ENCODE results near the gene OGFOD3.
"Not testable (repeated sequence)": the region's sequence is repeated elsewhere in the genome, so short reads cannot be mapped to it uniquely, and the experiment has no call there.

The OGFOD3 gene

GRCh38 chr17:82418001-82418986 lies at the start of gene OGFOD3, which contains the start of gene HEXD:
OGFOD3 (minus strand) TSS chr17:82418586; CDS start chr17:82418485, 101 bp downstream.
HEXD (plus strand) TSS chr17:82418347; CDS start chr17:82419800, 1,453 bp downstream.
- Histone ChIP-seq H3K9ac (ENCODE audit: low read depth in 1 of 2, low read length in 2 of 2) (peak within 1 kb of the TSS; percentile 91 to 93), H3K27me3 (ENCODE audit: control insufficient read depth in 2 of 2, insufficient read depth in 2 of 2, low read length in 2 of 2) (no peaks in the 10 kb centered on the region), H3K27ac (ENCODE audit: low read depth in 2 of 2, low read length in 2 of 2) (peak within 1 kb of the TSS; percentile 91 to 94), H3K4me1 (ENCODE audit: control insufficient read depth in 2 of 2, insufficient read depth in 2 of 2, low read length in 2 of 2) (peaks cover 4 to 8% of the 10 kb centered on the region in 2 donors), H3K9me3 (ENCODE audit: control insufficient read depth in 2 of 2, low read length in 2 of 2) (no peaks in the 10 kb centered on the region), H3K36me3 (ENCODE audit: control insufficient read depth in 2 of 2, insufficient read depth in 2 of 2, low read length in 2 of 2) (peaks cover 0 to 9% of the 10 kb centered on the region in 2 donors), H3K4me3 (ENCODE audit: low read length in 2 of 2) (peak within 1 kb of the TSS; percentile 74 to 94)

- Histone ChIP-seq H3K9ac (ENCODE audit: low read depth in 1 of 2, low read length in 2 of 2) (no peak overlapping the region), H3K36me3 (ENCODE audit: control insufficient read depth in 2 of 2, insufficient read depth in 2 of 2, low read length in 2 of 2) (peaks cover 41 to 65% of the 10 kb centered on the region in 2 donors), H3K27ac (ENCODE audit: low read depth in 2 of 2, low read length in 2 of 2) (no peak overlapping the region), H3K4me3 (ENCODE audit: low read length in 2 of 2) (no peak overlapping the region), H3K9me3 (ENCODE audit: control insufficient read depth in 2 of 2, low read length in 2 of 2) (no peaks in the 10 kb centered on the region), H3K4me1 (ENCODE audit: control insufficient read depth in 2 of 2, insufficient read depth in 2 of 2, low read length in 2 of 2) (no peaks in the 10 kb centered on the region), H3K27me3 (ENCODE audit: control insufficient read depth in 2 of 2, insufficient read depth in 2 of 2, low read length in 2 of 2) (no peaks in the 10 kb centered on the region)
Observed at GRCh38 chr17:82465023-82465603, 46.7 kb upstream of the OGFOD3 start.

GRCh38 chr17:82464567-82464929 lies 46.2 kb upstream of the OGFOD3 start:
- Histone ChIP-seq H3K27me3 (ENCODE audit: control insufficient read depth in 2 of 2, insufficient read depth in 2 of 2, low read length in 2 of 2) (no peaks in the 10 kb centered on the region), H3K27ac (ENCODE audit: low read depth in 2 of 2, low read length in 2 of 2) (no peak overlapping the region), H3K9ac (ENCODE audit: low read depth in 1 of 2, low read length in 2 of 2) (no peak overlapping the region), H3K9me3 (ENCODE audit: control insufficient read depth in 2 of 2, low read length in 2 of 2) (no peaks in the 10 kb centered on the region), H3K4me3 (ENCODE audit: low read length in 2 of 2) (no peak overlapping the region), H3K4me1 (ENCODE audit: control insufficient read depth in 2 of 2, insufficient read depth in 2 of 2, low read length in 2 of 2) (peaks cover 1 to 4% of the 10 kb centered on the region in 2 donors), H3K36me3 (ENCODE audit: control insufficient read depth in 2 of 2, insufficient read depth in 2 of 2, low read length in 2 of 2) (peaks cover 38 to 62% of the 10 kb centered on the region in 2 donors)

- H3K36me3 ChIP-seq (ENCODE audit: control insufficient read depth in 2 of 2, insufficient read depth in 2 of 2, low read length in 2 of 2) = peaks cover 35 to 58% of the 10 kb centered on the region in 2 donors
- no peaks in the 10 kb centered on the region for H3K27me3 ChIP-seq (ENCODE audit: control insufficient read depth in 2 of 2, insufficient read depth in 2 of 2, low read length in 2 of 2)
- H3K9ac ChIP-seq (ENCODE audit: low read depth in 1 of 2, low read length in 2 of 2) = no peak overlapping the region
- peaks cover 6 to 9% of the 10 kb centered on the region in 2 donors for H3K4me1 ChIP-seq (ENCODE audit: control insufficient read depth in 2 of 2, insufficient read depth in 2 of 2, low read length in 2 of 2)
- no peaks in the 10 kb centered on the region for H3K9me3 ChIP-seq (ENCODE audit: control insufficient read depth in 2 of 2, low read length in 2 of 2)
- no peak overlapping the region for H3K27ac ChIP-seq (ENCODE audit: low read depth in 2 of 2, low read length in 2 of 2)
- no peak overlapping the region for H3K4me3 ChIP-seq (ENCODE audit: low read length in 2 of 2)
Observed at GRCh38 chr17:82463925-82464566, 45.7 kb upstream of the OGFOD3 start.

- no peaks in the 10 kb centered on the region for H3K27me3 ChIP-seq (ENCODE audit: control insufficient read depth in 2 of 2, insufficient read depth in 2 of 2, low read length in 2 of 2)
- H3K4me1 ChIP-seq (ENCODE audit: control insufficient read depth in 2 of 2, insufficient read depth in 2 of 2, low read length in 2 of 2) = peaks cover 8 to 9% of the 10 kb centered on the region in 2 donors
- no peak overlapping the region for H3K9ac ChIP-seq (ENCODE audit: low read depth in 1 of 2, low read length in 2 of 2)
- no peaks in the 10 kb centered on the region for H3K9me3 ChIP-seq (ENCODE audit: control insufficient read depth in 2 of 2, low read length in 2 of 2)
- H3K27ac ChIP-seq (ENCODE audit: low read depth in 2 of 2, low read length in 2 of 2) = no peak overlapping the region
- no peak overlapping the region for H3K4me3 ChIP-seq (ENCODE audit: low read length in 2 of 2)
- peaks cover 28 to 53% of the 10 kb centered on the region in 2 donors for H3K36me3 ChIP-seq (ENCODE audit: control insufficient read depth in 2 of 2, insufficient read depth in 2 of 2, low read length in 2 of 2)
Observed at GRCh38 chr17:82463391-82463790, 45.0 kb upstream of the OGFOD3 start.

GRCh38 chr17:82461827-82462524 lies 43.6 kb upstream of the OGFOD3 start:
- Histone ChIP-seq H3K9me3 (ENCODE audit: control insufficient read depth in 2 of 2, low read length in 2 of 2) (no peaks in the 10 kb centered on the region), H3K27ac (ENCODE audit: low read depth in 2 of 2, low read length in 2 of 2) (no peak overlapping the region), H3K27me3 (ENCODE audit: control insufficient read depth in 2 of 2, insufficient read depth in 2 of 2, low read length in 2 of 2) (no peaks in the 10 kb centered on the region), H3K4me1 (ENCODE audit: control insufficient read depth in 2 of 2, insufficient read depth in 2 of 2, low read length in 2 of 2) (peaks cover 18% of the 10 kb centered on the region in 2 donors), H3K4me3 (ENCODE audit: low read length in 2 of 2) (no peak overlapping the region), H3K36me3 (ENCODE audit: control insufficient read depth in 2 of 2, insufficient read depth in 2 of 2, low read length in 2 of 2) (peaks cover 25 to 46% of the 10 kb centered on the region in 2 donors), H3K9ac (ENCODE audit: low read depth in 1 of 2, low read length in 2 of 2) (no peak overlapping the region)

- not testable (repeated sequence) for H3K9me3 ChIP-seq (ENCODE audit: control insufficient read depth in 2 of 2, low read length in 2 of 2); H3K9ac ChIP-seq (ENCODE audit: low read depth in 1 of 2, low read length in 2 of 2); H3K27ac ChIP-seq (ENCODE audit: low read depth in 2 of 2, low read length in 2 of 2); H3K4me3 ChIP-seq (ENCODE audit: low read length in 2 of 2); H3K27me3 ChIP-seq (ENCODE audit: control insufficient read depth in 2 of 2, insufficient read depth in 2 of 2, low read length in 2 of 2)
- Histone ChIP-seq H3K36me3 (ENCODE audit: control insufficient read depth in 2 of 2, insufficient read depth in 2 of 2, low read length in 2 of 2) (peaks cover 14 to 35% of the 10 kb centered on the region in 2 donors), H3K4me1 (ENCODE audit: control insufficient read depth in 2 of 2, insufficient read depth in 2 of 2, low read length in 2 of 2) (peaks cover 19% of the 10 kb centered on the region in 2 donors)
Observed at GRCh38 chr17:82459936-82460335, 41.5 kb upstream of the OGFOD3 start.

GRCh38 chr17:82458885-82459424 lies 40.6 kb upstream of the OGFOD3 start:
- peak overlapping the region; percentile 77 to 98 for H3K9ac ChIP-seq (ENCODE audit: low read depth in 1 of 2, low read length in 2 of 2)
- H3K27ac ChIP-seq (ENCODE audit: low read depth in 2 of 2, low read length in 2 of 2) = peak overlapping the region; percentile 100
- peaks cover 19% of the 10 kb centered on the region in 2 donors for H3K4me1 ChIP-seq (ENCODE audit: control insufficient read depth in 2 of 2, insufficient read depth in 2 of 2, low read length in 2 of 2)
- H3K27me3 ChIP-seq (ENCODE audit: control insufficient read depth in 2 of 2, insufficient read depth in 2 of 2, low read length in 2 of 2) = no peaks in the 10 kb centered on the region
- peaks cover 6 to 25% of the 10 kb centered on the region in 2 donors for H3K36me3 ChIP-seq (ENCODE audit: control insufficient read depth in 2 of 2, insufficient read depth in 2 of 2, low read length in 2 of 2)
- peak overlapping the region; percentile 77 to 89 for H3K4me3 ChIP-seq (ENCODE audit: low read length in 2 of 2)
- no peaks in the 10 kb centered on the region for H3K9me3 ChIP-seq (ENCODE audit: control insufficient read depth in 2 of 2, low read length in 2 of 2)

GRCh38 chr17:82458179-82458884 lies 39.9 kb upstream of the OGFOD3 start, which contains the start of gene NARF:
NARF (plus strand) TSS chr17:82458741; CDS start chr17:82458804, 63 bp downstream.
- no peaks in the 10 kb centered on the region for H3K27me3 ChIP-seq (ENCODE audit: control insufficient read depth in 2 of 2, insufficient read depth in 2 of 2, low read length in 2 of 2)
- peak within 1 kb of the TSS; percentile 77 to 89 for H3K4me3 ChIP-seq (ENCODE audit: low read length in 2 of 2)
- H3K27ac ChIP-seq (ENCODE audit: low read depth in 2 of 2, low read length in 2 of 2) = peak within 1 kb of the TSS; percentile 100
- H3K9me3 ChIP-seq (ENCODE audit: control insufficient read depth in 2 of 2, low read length in 2 of 2) = no peaks in the 10 kb centered on the region
- H3K4me1 ChIP-seq (ENCODE audit: control insufficient read depth in 2 of 2, insufficient read depth in 2 of 2, low read length in 2 of 2) = peaks cover 19% of the 10 kb centered on the region in 2 donors
- H3K36me3 ChIP-seq (ENCODE audit: control insufficient read depth in 2 of 2, insufficient read depth in 2 of 2, low read length in 2 of 2) = peaks cover 3 to 19% of the 10 kb centered on the region in 2 donors
- H3K9ac ChIP-seq (ENCODE audit: low read depth in 1 of 2, low read length in 2 of 2) = peak within 1 kb of the TSS; percentile 97 to 98
